ENCODE results near the gene GABBR1.
"Not testable (repeated sequence)": the region's sequence is repeated elsewhere in the genome, so short reads cannot be mapped to it uniquely, and the experiment has no call there.

Gene GABBR1

DNA sequence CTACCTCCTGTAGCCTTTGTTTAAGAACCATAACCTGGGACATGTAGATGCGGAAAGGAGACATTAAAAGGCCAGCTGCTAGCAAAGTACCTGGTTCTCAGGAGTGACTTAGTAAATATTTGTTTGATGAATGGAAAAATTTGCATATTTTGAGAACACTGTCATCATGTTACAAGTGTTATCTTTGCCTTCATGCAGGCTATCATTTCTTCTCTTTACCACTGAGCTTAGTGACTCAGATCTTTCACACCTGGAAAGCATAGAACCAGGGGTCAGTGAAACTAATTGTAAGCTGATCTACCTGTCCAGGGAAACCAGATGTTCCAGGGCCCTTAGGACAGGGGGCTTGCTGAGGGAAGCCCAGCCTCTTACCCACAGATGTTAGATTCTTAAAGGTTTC is 42.6 kb upstream of the GABBR1 start:
- TF ChIP-seq CTCF (IDR thresholded peaks at IDR 0.05; ENCODE audit: low read depth, low read length) = no peak
- no peak overlapping the region for H3K4me3 ChIP-seq (ENCODE audit: low read depth, low read length)

DNA sequence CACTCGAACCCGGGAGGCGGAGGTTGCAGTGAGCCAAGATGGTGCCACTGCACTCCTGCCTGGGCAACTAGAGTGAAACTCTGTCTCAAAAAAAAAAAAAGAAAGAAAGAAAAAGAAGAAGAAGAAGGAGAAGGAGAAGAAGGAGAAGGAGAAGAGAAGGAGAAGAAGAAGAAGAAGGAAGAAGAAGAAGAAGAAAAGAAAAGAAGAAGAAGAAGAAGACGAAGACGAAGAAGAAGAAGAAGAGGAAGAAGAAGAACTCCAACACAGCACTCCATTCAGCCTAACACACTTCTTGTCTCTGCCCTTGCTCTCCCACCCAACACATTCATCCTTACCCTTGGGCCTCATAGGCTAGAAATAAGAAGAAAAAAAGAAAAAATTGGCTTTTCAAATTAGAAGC is 41.0 kb upstream of the GABBR1 start:
- H3K4me3 ChIP-seq (ENCODE audit: low read depth, low read length) = no peak overlapping the region
- no peak for TF ChIP-seq CTCF (IDR thresholded peaks at IDR 0.05; ENCODE audit: low read depth, low read length)

- no peak overlapping the region for H3K4me3 ChIP-seq (ENCODE audit: low read depth, low read length)
- no peak for TF ChIP-seq CTCF (IDR thresholded peaks at IDR 0.05; ENCODE audit: low read depth, low read length)
Measured at GRCh38 chr6:29673161-29673560, 40.2 kb upstream of the GABBR1 start.

DNA sequence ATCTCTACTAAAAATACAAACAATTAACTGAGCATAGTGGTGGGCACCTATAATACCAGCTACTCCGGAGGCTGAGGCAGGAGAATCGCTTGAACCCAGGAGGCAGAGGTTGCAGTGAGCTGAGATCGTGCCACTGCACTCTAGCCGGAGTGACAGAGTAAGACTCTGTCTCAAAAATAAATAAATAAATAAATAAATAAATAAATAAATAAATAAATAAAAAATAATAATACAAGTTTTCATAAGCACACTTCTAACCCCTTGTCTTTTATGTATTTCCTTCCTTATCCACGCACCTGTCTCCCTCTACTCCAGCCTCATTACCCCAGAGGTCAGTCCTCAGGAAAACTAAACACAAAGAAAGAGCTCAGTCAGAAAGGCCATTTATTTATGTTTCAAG is 39.1 kb upstream of the GABBR1 start:
- not testable (repeated sequence) for H3K4me3 ChIP-seq (ENCODE audit: low read depth, low read length)

- no peak overlapping the region for H3K4me3 ChIP-seq (ENCODE audit: low read depth, low read length)
- no peak for TF ChIP-seq CTCF (IDR thresholded peaks at IDR 0.05; ENCODE audit: low read depth, low read length)
Measured at GRCh38 chr6:29671026-29671425, 38.0 kb upstream of the GABBR1 start.

DNA sequence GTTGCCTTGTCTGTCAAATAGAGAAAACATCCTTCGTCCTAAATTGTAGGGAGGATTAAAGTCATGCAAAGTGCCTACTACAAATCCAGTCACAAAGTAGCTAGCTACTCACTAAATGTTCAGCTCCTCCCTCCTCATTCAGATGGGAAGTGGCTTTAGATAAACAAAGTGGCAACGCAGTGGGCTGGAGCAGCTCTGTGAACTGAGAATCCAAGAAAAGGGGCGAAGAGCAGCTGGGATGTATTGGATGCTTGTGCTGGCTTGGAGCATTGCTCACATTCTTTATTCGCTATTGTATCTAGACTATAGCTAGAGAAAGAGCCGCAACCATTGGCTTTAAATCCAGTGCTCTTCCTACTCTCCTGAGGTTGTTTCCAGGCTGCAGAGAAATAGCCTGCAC is 34.2 kb upstream of the GABBR1 start:
- no peak for TF ChIP-seq CTCF (IDR thresholded peaks at IDR 0.05; ENCODE audit: low read depth, low read length)
- no peak overlapping the region for H3K4me3 ChIP-seq (ENCODE audit: low read depth, low read length)

DNA sequence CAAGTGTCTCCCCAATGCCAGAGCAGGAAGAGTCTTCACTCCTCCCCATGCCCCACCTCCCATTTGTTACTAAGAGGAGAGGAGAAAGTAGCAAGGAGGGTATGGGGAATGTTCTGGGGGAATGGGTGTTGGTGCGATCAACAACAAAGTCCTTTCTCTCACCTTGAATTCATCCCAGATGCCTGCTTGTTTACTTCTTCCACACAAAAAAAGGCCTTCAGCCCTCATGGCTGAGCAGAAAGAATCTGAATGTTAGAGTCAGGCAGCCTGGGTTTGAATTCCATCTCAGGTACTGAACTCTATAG is 33.8 kb upstream of the GABBR1 start:
- TF ChIP-seq CTCF (IDR thresholded peaks at IDR 0.05; ENCODE audit: low read depth, low read length) = no peak
- no peak overlapping the region for H3K4me3 ChIP-seq (ENCODE audit: low read depth, low read length)

GRCh38 chr6:29665942-29666825 is 33.2 kb upstream of the GABBR1 start:
- H3K4me3 ChIP-seq (ENCODE audit: low read depth, low read length) = no peak overlapping the region
- TF ChIP-seq CTCF (IDR thresholded peaks at IDR 0.05; ENCODE audit: low read depth, low read length) = no peak
